H1 (cell line): ENCODE results near the gene DAP. TPM values are rescaled to one million over a fixed set of nuclear protein-coding genes. Genes with fewer than 3 reads are reported as not detected.

Source experiments
- RAD21 ChIP-seq, 2 experiments: IDR thresholded peaks in 1 of 2; conservative IDR thresholded peaks in 1 of 2; 2 replicates each; pipeline ENCODE4 v1.6.1; 2011; ENCODE audit warnings: low read depth in 2 of 2, low read length in 2 of 2, improper control_type of control experiment in 1 of 2, inconsistent platforms in 1 of 2, mild to moderate bottlenecking in 1 of 2, moderate library complexity in 1 of 2
- RNF2 ChIP-seq: fragments of 200-900, 300-1000 bp; sonication (generic); IDR thresholded peaks from 2 replicates; pipeline ENCODE4 v1.7.1; 2016; ENCODE audit warnings: borderline replicate concordance, low read depth, mild to moderate bottlenecking, antibody characterized with exemption, low read length; ENCODE audit not compliant: poor library complexity, severe bottlenecking; ENCODE audit errors: missing control alignments
- polyA plus RNA-seq, 7 experiments: library from polyadenylated mRNA; depleted of rRNA in 3 of 7; stranded (reverse) in 5 of 7; unstranded in 2 of 7; fragments of >200 nt in 5 of 7; fragments of 200-250 nt in 2 of 7; gene quantifications; 1 replicate in 5 of 7; 2 replicates in 1 of 7; 4 replicates in 1 of 7; pipeline versions ENCODE4 v1.2.1 to v1.2.3, GENCODE V29; 2011 to 2013; ENCODE audit warnings: missing spikeins in 2 of 7, mixed read lengths in 2 of 7
- total RNA-seq: library from RNA; stranded (reverse); fragmentation: NEBNext Ultra II Directional; extraction: Animal tissue kit (Norgen Biotek cat#: 25700); gene quantifications from 2 replicates; pipeline ENCODE4 v1.2.1, GENCODE V29; 2021
- TF ChIP-seq, protein P1 (sequence below), 3 experiments: IDR thresholded peaks; 1 replicate in 2 of 3; 2 replicates in 1 of 3; pipeline versions ENCODE4 v1.5.1 to v1.6.1; 2011; ENCODE audit warnings: low read length in 3 of 3, mild to moderate bottlenecking in 3 of 3, inconsistent platforms in 2 of 3, low read depth in 1 of 3, moderate library complexity in 1 of 3; ENCODE audit not compliant: insufficient read depth in 1 of 3; ENCODE audit errors: control extremely low read depth in 1 of 3

Gene DAP
- total and polyA plus RNA-seq, 2 of the 8 experiments (the other 6 are each of a cell fraction or from before 2014, with no cell fraction given) = 26.2 to 44.4 TPM

DNA sequence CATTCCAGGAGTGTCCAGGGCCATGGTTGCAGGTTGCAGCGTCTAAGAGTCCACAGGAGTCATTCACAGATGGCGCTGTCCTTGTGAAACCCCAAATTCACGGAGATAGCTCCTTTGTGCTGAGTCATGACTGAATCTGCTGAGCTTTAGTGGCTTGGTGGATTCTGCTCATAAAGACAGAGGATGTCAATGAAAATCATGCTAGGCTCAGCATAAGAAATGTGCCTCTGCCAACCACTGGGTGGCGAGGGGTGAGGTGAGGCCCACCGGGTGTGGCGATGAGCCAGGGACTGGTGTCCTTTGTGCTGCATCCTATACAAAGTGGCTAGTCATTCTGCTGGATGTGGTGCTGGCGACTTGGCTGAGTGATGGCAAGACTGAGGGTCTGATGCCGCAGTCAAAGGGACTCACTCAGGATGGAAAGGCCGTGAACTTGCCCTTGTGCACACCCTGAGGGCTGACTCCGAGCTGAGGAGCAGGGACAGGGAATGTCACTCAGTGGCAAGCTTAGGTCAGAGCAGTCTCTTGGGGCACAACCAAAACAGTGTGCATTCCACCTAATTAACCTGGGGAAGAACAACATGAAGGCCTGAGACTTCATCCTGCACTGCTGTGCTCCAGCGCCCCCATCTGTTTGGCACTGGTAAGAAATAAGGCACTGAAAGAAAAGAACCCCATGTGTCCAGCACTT, 71.5 kb downstream of the DAP start (continued):
- TF ChIP-seq, protein P1, sequence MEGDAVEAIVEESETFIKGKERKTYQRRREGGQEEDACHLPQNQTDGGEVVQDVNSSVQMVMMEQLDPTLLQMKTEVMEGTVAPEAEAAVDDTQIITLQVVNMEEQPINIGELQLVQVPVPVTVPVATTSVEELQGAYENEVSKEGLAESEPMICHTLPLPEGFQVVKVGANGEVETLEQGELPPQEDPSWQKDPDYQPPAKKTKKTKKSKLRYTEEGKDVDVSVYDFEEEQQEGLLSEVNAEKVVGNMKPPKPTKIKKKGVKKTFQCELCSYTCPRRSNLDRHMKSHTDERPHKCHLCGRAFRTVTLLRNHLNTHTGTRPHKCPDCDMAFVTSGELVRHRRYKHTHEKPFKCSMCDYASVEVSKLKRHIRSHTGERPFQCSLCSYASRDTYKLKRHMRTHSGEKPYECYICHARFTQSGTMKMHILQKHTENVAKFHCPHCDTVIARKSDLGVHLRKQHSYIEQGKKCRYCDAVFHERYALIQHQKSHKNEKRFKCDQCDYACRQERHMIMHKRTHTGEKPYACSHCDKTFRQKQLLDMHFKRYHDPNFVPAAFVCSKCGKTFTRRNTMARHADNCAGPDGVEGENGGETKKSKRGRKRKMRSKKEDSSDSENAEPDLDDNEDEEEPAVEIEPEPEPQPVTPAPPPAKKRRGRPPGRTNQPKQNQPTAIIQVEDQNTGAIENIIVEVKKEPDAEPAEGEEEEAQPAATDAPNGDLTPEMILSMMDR (IDR thresholded peaks at IDR 0.05; ENCODE audit: control extremely low read depth in 1 of 3, insufficient read depth in 1 of 3, low read depth in 1 of 3, low read length in 3 of 3) = peak; percentile 73 to 91 (median 83)
- peak; percentile 90 to 93 for TF ChIP-seq RAD21 (IDR thresholded peaks at IDR 0.05 in 1 of 2, conservative IDR thresholded peaks at IDR 0.05 in 1 of 2; ENCODE audit: low read depth in 2 of 2, low read length in 2 of 2)
- TF ChIP-seq RNF2 = no peak
- TF ChIP-seq, all 59 proteins: peak for 6
